ENCODE data around the gene WBP1L.
"Not testable (repeated sequence)": the region's sequence is repeated elsewhere in the genome, so short reads cannot be mapped to it uniquely, and the experiment has no call there.

The WBP1L gene

DNA sequence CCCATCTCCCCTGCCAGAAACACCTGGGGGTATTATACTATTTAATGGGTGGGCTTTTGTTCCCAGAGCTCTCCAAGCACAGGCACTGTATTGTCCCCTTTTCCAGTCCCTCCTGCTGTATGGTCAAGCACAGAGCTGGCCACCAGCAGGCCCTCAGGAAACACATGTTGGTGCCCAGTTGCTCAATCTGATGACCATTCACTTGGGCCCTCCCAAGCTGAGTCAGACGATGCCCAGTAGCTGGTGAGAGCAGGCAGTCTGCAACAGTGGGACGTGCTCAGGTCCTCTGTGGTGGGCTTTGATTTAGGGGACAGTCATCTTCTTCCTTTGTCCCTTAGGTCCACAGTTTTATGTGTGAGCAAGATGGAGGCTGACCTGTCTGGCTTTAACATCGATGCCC lies 17.5 kb upstream of the WBP1L start:
- DNase-seq: peak; percentile 73 to 80 (median 75)

DNA sequence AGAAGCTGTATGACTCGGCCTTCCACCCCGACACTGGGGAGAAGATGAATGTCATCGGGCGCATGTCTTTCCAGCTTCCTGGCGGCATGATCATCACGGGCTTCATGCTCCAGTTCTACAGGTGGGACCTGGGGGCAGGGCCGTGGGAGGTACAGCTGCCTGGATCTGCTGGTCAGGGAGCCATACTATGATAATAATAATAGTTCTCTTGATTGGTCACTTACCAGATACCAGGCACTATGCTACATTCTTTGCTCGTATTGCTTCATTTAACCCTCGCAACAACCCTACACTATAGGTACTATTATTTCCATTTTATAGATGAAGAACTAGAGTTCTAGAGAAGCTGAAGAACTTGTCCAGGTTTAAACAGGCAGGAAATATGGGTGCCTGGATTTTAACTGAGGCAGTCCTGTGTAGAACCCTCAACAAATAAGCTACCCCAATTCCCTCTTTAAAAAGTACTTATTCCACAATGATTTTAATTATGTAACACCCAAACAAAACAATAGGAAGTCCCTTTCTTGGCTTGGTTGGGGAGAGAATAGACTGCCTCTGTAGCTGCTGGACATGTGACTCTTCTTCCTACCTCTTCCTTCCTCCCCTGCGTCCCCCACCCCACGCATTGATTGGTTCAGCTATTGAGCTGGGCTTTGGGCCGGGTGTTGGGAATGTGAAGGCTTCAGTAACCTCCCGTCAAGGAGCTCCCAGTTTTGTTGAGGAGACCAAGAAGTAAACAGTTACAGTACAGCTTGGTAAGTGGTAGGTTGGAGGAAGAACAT lies 16.5 kb upstream of the WBP1L start:
- peak; percentile 46 to 64 (median 49) for DNase-seq

DNA sequence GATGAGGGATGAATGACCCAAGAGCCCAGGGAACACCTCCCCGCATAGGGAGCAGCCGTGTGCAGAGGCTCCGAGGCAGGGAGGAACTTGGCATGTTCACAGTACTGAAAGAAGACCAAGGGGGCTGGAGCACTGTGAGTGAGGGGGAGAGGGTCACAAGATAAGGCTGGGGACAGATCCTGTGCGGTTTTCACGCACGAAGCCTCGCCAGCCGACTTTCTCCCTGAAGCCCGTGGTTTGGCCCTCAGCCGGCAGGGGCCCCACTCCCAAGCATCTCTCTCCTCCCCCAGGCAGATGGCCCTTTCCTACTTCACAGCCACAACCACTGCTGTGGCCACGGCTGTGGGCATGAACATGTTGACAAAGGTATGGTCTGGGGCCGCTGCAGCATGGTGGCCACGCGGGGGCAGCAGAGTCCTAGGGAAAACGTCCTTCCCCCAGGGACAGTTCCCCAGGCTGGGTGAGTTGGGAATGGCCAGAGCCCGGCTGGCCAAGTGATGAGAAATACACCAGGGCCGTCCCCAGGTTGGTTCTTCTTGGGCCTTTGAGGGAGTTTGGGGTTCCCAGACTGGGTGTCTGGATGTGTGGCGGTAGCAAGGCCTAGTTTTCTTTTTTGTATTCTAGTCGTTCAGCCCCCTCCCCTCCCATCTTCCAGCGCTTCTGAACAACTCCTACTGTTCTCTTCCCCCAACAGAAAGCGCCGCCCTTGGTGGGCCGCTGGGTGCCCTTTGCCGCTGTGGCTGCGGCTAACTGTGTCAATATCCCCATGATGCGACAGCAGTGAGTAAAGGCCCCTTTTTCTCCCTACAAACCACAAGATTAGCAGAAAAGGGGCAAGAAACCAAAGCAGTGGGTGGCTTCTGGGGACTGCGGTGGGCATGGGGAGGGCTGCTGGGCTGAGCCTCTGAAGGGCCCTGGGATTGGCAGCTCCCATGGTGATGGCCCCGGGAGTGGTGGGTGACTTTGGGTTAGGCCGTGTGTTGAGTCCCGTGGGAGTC lies 14.4 kb upstream of the WBP1L start:
- peak; percentile 85 to 95 (median 92) for DNase-seq

DNA sequence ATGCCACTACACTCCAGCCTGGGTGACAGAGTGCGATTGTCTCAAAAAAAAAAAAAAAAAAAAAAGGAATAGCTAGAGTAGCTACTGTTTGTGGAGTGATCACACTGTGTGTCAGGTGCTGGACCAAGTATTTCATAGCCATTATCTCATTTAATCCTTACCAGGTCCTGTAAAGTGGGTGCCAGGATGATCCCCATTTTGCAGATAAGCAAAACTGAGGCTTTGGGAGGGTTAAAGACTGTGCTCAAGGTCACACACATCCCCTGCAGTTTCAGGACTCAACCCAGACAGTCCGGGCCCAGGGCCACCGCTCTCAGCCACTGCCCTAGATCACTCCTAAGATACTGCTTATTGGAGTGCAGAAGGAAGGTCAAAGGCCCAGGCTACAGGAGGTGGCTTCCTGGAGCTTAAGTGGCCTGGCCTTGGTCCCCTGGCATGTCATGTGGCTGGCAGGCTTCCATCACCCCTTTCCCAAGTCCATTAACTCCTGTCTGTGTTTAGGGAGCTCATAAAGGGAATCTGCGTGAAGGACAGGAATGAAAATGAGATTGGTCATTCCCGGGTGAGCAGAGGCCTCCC lies 12.4 kb upstream of the WBP1L start:
- DNase-seq: no peak

DNA sequence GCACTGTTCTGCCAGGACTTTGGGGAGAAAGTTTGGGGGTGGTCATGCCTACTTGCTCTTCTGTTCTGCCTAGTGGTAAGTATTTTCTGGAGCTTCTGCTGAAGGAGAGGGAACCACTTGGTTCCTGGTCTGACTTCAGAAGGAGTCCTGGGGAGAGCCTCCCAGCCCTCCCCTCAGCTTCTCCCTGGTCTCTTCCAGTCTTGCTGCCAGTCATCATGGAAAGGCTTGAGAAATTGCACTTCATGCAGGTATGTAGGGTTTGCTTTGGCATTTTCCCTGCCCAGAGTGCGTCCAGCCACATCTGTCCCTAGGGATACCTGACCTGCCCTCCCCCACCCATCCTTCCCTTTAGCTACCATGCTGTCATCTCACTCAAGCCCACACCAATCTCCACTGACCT lies 11.1 kb upstream of the WBP1L start:
- no peak for DNase-seq

DNA sequence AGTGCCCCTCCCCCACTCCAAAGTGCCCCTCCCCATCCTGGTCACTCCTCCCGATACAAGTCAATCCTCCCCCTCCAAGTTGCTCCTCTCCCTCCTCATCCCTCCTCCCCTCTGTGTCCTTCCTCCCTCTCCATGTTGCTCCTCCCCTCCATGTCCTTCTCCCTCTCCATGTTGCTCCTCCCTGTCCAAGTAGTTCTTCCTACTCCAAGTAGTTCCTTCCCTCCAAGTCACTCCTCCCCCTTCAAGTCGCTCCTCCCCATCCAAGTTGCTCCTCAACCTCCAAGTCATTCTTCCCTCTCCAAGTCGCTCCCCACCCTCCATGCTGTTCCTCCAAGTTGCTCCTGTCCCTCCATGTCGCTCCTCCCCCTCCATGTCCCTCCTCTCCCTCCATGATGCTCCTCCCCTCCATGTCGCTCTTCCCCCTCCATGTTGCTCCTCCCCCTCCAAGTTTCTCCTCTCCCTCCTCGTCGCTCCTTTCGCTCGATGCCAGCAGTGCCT lies 8.6 kb upstream of the WBP1L start:
- no peak for DNase-seq

DNA sequence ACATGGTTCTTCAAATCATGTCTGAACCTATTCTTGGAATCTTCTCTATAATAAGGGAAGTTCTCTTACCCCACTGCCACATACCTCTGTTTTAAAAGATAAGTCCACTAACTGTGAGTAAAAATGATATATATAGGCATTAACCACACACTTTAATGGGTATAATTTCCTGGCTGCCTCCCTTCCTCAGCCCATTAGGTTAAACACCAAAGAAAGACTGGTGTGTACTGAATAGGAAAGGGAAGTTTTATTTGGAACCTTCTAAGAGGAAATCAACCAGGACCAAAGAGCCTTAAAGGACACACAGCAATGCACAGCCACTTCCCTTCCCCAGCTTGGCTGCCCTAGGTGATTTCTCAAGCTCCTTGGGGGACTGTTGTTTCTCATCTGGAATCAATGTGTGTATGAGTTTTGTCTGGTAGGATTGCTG lies 5.0 kb upstream of the WBP1L start:
- peak; percentile 29 to 45 (median 36) for DNase-seq

DNA sequence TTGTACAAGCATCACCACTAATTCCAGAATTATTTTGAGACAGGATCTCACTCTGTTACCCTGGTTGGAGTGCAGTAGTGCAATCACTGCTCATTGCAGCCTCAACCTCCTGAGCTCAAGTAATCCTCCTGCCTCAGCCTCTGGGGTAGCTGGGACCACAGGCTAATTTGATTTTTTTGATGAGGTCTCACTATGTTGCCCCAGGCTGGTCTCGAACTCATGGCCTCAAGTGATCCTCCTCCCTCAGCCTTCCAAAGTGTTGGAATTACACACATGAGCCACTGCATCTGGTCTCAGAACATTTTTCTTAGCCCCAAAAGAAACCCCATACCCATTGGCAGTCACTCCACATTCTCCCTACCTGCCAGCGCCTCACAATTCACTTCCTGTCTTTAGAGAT lies 3.5 kb upstream of the WBP1L start:
- DNase-seq: no peak

DNA sequence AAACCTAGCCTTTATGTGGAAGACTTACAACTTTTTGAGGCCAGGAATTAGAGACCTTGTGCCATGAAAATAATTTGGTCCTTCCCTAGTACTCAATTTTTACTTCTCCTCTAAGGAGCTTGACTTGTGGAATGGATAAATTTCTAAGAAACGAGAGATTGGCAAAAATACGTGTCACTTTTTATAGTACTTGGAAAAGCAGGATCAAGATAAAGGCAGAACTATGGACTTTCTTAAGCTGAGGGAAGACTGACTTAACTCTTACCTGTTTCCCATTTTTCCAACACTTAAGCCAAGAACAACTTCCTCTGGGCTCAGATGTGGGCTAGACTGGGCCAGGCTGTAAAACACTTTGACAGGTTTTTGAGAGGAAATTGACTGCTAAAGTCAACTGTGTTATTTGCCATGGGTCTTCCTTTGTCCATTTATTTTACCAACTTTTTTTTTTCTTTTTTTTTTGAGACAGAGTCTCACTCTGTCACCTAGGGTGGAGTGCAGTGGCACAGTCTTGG lies 2.0 kb upstream of the WBP1L start:
- no peak for DNase-seq

DNA sequence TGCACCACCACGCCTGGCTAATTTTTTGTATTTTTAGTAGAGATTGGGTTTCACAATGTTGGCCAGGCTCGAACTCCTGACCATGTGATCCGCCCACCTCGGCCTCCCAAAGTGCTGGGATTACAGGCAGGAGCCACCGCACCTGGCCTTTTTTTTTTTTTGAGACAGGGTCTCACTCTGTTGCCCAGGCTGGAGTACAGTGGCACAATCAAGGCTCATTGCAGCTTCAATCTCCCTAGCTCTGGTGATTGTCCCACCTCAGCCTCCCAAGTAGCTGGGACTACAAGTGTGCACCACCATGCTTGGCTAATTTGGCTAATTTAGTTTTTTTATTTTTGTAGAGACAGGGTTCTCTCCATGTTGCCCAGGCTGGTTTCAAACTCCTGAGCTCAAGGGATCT lies 1.4 kb upstream of the WBP1L start:
- DNase-seq: not testable (repeated sequence)

DNA sequence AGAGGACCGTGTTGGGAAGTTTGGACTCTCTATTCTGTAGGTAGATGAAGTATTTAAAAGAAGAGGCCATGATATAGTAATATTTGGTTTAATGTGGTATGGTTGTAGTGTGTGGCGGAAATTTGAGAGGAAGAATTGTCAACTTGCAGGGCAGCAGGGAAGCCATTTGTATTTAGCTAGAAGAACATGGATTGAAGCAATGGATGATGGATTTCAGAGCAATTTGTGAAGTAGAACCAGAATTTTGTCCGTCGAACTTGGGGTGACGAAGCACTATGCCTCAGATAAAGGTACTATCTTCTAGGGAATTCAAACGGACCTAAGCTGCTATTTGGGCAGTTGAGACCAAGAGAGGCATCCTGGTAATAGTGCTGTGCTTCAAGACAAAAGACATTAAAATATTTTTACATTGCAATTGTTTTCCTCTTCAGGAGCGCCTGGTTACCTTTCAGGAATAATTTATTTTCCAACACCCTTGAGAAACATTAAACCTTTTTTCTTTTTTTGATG lies 615 bp upstream of the WBP1L start:
- no peak for DNase-seq

DNA sequence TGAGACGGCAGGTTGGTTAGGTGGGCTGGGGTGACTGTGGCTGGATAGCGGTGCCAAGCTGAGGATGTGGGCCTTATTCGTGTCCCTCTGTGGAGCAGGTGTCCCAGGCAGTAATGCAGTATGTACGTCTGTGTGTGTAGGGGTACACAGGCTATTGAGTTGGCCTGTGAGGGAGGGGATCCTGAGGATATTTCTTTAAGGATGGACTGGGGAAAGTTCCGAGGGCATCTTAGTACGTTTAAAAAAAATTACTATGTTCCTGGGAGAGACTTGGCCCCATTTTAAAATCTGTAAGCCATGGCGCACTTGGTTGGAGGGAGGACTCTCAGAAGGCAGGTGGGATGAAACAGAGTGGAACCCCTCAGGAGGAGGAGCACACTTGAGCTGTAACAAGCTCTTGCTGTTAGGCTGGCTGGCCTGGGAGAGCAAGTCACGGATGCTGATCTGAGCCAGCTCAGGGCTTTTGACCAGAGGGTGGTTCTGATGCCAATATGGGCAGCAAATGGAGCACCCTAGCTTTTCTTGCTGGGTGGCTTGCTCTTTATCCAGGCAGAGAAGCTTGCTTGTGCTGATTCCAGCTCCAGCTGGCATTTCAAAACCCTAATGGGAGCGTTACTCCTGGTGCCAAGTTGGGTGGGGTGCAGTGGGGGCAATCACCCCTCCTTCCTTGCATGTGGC lies 765 bp downstream of the WBP1L start:
- no peak for DNase-seq

DNA sequence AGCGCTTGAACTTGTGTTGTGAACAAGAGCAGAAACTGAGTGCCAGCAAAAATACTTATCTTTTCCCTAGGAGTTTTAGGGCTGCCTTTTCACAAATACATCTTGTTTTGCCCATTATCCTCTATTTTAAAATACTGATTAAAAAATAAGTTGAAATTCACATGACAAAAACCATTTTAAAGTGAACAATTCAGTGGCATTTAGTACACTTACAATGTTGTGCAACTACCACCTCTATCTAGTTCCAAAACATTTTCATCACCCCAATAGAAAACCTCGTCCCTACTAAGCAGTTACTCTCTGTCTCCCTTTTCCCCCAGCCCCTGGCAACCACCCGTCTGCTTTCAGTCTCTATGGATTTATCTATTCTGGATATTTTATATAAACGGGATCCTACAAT lies 1.4 kb downstream of the WBP1L start:
- DNase-seq: no peak

DNA sequence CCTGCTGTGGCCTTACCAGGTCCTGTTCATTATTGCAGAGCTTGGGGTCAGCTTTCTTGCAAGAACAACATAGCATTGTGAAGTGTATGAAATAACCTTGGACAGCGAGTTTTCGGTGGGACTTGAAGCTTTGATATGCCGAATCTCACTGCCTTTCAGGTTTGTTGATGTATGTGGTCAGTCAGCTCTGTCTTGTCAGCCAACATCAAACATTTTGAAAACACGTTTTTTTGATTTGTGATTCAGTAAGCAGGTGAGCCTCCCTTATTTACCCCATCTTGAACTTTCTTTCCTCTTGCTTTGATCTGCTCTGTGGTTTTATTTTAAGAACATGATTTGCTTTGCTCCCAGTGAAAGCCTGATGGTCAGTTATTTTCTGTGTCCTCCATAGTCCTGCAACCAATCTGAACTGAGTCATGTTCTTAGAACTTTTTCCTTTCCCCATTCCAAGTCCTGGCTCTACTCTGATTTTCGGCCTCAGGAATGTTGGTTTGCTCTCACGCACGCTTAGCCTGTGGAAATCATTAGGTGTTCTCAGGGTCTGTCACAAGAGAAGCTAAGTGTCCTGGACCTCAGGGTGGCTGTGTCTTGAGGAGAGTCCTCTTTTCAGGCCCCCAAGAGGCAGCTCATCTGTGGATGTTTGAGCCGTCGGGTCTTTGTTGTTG lies 8.7 kb downstream of the WBP1L start:
- DNase-seq: no peak

DNA sequence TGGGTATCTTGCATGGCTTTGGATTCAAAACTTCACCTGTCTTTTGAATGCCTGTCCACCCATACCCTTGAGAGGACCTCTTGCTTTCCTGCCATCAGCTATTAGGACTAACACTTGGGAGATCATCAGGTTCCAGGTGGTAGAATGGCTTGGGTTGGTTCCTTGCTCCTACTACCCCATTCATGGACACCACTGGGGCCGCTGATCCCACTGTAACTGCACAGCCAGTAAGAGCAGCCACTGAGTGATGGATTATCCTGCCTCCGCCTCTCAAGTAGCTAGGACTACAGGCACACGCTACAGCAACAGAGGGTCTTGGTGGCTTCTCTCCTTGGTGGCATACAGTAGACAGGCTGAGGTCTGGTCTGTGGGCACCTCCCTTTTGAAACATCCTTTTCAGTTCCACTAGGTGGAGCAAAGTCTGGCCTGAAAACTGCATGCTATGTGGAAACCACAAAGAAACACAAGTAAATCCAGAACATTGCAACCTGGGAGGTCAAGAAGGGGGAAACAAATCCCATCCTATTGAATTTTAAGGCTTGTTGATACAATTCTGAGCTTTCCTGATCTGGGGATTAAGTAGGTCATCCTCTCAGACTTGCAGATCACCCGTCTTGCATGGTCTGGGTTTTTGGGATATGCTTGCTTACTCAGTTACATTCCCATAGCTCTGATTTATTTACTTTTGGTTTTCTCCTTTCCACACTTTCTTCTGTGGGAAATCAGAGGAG lies 9.4 kb downstream of the WBP1L start:
- DNase-seq: peak; percentile 59 to 63 (median 62)

DNA sequence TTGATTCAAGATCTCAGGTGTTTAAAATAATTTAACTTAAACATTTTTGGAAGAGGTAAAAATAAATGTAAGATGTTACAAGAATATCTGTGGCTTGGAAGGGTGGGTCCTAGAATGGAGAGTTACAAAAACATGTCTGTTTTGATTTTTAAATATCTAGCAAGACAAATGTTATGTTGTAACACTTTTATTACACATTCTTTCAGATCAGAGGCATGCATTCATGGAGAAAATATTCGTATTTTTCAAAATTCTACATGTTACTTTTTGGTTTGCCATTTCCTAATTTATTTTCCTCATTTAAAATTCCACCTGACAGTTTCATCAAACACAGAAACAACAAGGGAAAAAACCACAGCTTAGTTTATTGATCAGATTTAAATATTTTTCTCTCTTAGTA lies 10.0 kb downstream of the WBP1L start:
- DNase-seq: no peak

DNA sequence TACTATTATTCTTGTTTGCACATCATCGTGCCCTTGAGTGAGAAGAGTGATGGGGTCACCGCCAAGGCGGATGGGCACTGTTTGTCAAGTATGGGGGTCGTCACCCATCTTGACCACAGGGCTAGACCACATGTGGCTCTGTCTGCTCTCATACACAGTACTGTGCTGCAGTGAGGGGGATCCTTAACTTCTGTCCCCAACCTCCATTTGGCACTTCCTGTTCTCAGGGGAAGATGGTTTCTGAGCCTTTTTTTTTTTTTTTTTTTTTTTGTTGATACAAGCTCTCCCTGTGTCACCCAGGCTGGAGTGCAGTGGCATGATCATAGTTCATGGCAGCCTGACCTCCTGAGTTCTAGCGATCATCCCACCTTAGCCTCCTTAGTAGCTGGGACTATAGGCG lies 13.6 kb downstream of the WBP1L start:
- no peak for DNase-seq

DNA sequence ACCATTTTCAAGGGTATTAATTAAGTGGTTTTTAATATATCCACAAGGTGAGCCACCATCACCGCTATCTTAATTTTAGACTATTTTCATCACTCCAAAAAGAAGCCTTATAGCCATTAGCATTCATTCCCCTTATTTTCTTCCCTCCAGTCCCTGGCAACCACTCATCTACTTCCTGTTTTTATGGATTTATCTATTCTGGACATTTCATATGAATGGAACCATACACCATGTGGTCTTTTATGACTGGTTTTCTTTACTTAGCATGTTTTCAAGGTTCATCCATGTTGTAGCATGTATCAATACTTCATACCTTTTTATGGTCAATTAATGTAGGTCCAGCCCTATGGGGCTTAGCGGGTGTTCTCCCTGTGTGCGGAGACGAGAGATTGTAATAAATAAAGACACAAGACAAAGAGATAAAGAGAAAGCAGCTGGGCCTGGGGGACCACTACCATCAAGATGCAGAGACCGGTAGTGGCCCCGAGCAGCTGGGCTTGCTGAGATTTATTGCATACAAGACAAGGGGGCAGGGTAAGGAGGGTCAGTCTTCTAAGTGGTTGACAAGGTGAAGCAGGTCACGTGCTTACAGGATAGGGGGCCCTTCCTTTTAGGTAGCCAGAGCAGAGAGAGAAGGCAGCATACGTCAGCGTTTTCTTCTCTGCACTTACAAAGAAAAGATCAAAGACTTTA lies 14.6 kb downstream of the WBP1L start:
- no peak for DNase-seq

DNA sequence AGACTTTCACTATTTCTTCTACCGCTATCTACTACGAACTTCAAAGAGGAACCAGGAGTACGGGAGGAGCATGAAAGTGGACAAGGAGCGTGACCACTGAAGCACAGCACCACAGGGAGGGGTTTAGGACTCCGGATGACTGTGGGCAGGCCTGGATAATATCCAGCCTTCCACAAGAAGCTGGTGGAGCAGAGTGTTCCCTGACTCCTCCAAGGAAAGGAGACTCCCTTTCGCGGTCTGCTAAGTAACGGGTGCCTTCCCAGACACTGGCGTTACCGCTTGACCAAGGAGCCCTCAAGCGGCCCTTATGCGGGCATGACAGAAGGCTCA lies 15.2 kb downstream of the WBP1L start:
- not testable (repeated sequence) for DNase-seq

DNA sequence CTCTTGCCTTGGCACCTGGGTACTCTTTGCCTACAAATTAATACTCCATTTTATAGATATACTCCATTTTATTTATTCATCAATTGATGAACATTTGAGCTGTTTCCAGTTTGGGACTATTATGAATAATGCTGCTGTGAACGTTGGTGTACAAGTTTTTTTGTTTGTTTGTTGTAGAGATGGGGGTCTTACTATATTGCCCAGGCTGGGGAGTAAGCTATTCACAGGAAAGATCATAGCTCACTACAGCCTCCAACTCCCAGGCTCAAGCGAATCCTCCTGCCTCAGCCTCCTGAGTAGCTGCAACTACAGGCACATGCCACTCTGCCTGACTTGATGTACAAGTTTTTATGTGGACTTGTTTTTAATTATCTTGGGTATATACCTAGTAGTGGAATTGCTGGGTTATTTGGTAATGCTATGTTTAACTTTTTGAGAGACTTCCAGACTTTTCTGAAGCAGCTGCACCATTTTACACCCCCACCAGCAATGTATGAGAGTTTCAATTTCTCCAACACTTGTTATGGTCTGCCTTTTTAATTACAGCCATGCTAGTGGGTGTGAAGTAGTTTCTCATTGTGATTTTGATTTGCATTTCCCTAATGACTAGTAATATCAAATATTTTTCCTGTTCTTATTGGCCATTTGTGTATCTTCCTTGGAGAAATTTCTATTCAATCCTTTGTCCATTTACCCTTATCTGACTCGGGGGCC lies 15.9 kb downstream of the WBP1L start:
- no peak for DNase-seq
